Parathyroid adenoma (tissue), 2 donors: ENCODE data around the gene PPIL6.

Experiments
- H2AFZ ChIP-seq: fragments of 300-600 bp; sonication (generic); one replicate; pipeline ENCODE4 v1.7.0; 2017; ENCODE audit warnings: antibody characterized with exemption, mild to moderate bottlenecking
- H3K27ac ChIP-seq: fragments of 300-600 bp; sonication (generic); one replicate; pipeline ENCODE4 v1.7.0; 2017
- H3K27me3 ChIP-seq: fragments of 300-600 bp; sonication (generic); one replicate; pipeline ENCODE4 v1.7.0; 2017; ENCODE audit warnings: low read length; ENCODE audit not compliant: control insufficient read depth, insufficient read depth
- H3K36me3 ChIP-seq: fragments of 300-600 bp; sonication (generic); one replicate; pipeline ENCODE4 v1.7.0; 2017; ENCODE audit warnings: low read length; ENCODE audit not compliant: control insufficient read depth, insufficient read depth
- H3K4me1 ChIP-seq: fragments of 300-600 bp; sonication (generic); one replicate; pipeline ENCODE4 v1.7.0; 2017; ENCODE audit warnings: control low read depth
- H3K4me2 ChIP-seq: fragments of 300-600 bp; sonication (generic); one replicate; pipeline ENCODE4 v1.7.0; 2017; ENCODE audit warnings: low read length
- H3K4me3 ChIP-seq: fragments of 300-600 bp; sonication (generic); one replicate; pipeline ENCODE4 v1.7.0; 2017; ENCODE audit warnings: low read depth, low read length
- H3K79me2 ChIP-seq: fragments of 300-600 bp; sonication (generic); one replicate; pipeline ENCODE4 v1.7.0; 2017; ENCODE audit warnings: control low read depth
- H3K9ac ChIP-seq: fragments of 300-600 bp; sonication (generic); one replicate; pipeline ENCODE4 v1.7.0; 2017; ENCODE audit warnings: mild to moderate bottlenecking
- H3K9me3 ChIP-seq: fragments of 300-600 bp; sonication (generic); one replicate; pipeline ENCODE4 v1.7.0; 2017; ENCODE audit warnings: low read length; ENCODE audit not compliant: control insufficient read depth
- CTCF ChIP-seq: fragments of 300-600 bp; sonication (generic); IDR thresholded peaks from one replicate; pipeline ENCODE4 v1.7.0; 2017; ENCODE audit warnings: antibody characterized with exemption, mild to moderate bottlenecking
- donor health status: primary hyperparathyroidism.

The PPIL6 gene

DNA sequence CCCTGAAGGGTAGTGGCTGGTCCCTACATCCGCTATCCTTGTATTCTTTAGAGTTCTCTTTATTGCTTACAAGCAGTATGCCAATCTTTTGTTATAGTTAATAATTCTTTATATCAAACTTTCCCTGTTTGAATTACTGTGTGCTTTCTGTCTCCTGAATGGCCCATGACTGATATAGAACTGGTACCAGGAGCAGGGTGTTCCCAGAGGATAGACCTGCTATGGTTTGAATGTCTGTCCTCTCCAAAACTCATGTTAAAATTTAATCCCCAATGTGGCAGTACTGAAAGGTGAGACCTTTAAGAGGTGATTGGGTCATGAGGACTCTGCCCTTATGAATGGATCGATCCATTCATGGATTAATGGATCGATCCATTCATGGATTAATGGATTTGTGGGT, 84.2 kb downstream of the PPIL6 start:
- H3K9ac ChIP-seq = no peak overlapping the region
- H3K4me1 ChIP-seq = peaks cover 8% of the 10 kb centered on the region
- H3K27me3 ChIP-seq = no peaks in the 10 kb centered on the region
- no peak overlapping the region for H3K4me3 ChIP-seq
- no peaks in the 10 kb centered on the region for H3K36me3 ChIP-seq
- H3K4me2 ChIP-seq = no peak overlapping the region
- no peaks in the 10 kb centered on the region for H3K9me3 ChIP-seq
- no peak overlapping the region for H2AFZ ChIP-seq
- H3K79me2 ChIP-seq = peaks cover 7% of the 10 kb centered on the region
- TF ChIP-seq CTCF = no peak
- H3K27ac ChIP-seq = no peak overlapping the region

DNA sequence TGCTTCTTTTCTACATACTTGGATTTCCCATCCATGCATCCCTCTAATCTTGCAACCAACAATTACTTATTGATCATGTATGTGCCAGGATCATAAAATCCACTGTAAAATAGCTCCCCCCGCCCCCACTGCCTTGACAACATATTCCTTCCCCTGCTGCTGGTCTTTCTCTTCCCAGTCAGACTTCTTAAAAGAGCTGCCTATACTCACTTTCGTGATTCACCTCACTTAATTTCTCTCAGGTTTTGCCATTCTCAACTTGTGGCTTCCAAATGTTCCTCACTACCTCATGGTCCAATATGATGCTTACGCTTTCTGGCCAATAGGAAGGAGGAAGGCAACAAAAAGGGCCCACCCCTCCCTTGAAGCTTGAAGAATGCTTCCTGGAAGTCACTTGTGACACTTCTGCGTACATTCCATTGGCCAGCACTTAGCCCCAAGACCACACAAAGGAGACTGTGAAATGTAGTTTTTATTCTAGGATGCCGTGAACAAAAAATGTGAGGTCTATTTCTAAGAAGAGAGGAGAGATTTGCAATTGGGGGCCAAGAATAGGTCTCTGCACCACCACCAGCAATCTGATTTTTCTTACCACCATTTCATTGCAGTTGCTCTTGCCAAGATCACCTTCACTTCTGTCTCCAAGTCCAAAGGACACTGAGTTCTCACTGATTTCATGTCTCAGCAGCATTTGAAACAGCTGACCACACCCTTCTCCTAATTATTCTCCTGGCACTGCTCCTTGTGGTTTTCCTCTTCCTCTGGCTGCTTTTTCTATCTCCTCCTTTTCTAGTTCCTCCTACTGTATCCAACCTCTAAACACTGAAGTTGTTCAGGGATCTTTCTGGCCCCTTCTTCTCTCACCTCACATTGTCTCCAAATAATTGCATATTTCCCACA, 88.9 kb downstream of the PPIL6 start:
- H3K9ac ChIP-seq = no peak overlapping the region
- peaks cover 5% of the 10 kb centered on the region for H3K4me1 ChIP-seq
- H3K9me3 ChIP-seq = no peaks in the 10 kb centered on the region

DNA sequence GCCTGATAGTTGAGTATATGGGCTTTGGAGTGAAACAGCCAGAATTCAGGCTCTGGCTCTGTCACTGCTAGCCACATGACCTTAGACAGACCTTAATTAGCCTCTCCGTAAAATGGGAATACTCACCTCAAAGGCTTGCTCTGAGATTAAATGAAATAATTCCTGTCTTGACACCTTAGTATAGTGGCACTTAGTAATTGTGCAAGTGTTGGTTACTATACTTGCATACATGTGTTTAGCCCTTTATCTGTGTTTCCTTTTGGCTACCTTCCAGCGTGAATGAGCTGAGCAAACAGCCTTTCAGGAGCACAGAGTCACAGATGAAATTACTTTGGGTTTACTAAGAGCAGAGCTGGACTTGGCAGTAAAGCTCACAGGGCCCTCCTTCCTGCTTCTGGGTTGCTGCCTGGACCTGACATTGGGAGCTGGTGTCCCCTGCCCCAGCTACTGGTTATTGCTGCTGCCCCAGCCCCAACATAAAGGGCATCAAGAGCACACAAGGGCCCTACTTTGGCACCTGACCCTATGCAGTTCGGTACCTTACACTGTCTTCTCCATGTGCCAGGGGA, 90.9 kb downstream of the PPIL6 start:
- Histone ChIP-seq H3K79me2 (no peaks in the 10 kb centered on the region), H3K9me3 (no peaks in the 10 kb centered on the region), H3K9ac (no peak overlapping the region), H3K4me3 (no peak overlapping the region), H3K36me3 (no peaks in the 10 kb centered on the region), H2AFZ (no peak overlapping the region), H3K4me1 (peaks cover 5% of the 10 kb centered on the region), H3K27ac (no peak overlapping the region), H3K4me2 (no peak overlapping the region), H3K27me3 (no peaks in the 10 kb centered on the region)
- no peak for TF ChIP-seq CTCF

More for the DNA sequence above, 88.9 kb downstream of the PPIL6 start:
- no peaks in the 10 kb centered on the region for H3K36me3 ChIP-seq
- no peak overlapping the region for H3K27ac ChIP-seq
- no peak overlapping the region for H3K4me3 ChIP-seq
- no peak overlapping the region for H3K4me2 ChIP-seq
- no peak for TF ChIP-seq CTCF
- H3K27me3 ChIP-seq = no peaks in the 10 kb centered on the region
- H3K79me2 ChIP-seq = no peaks in the 10 kb centered on the region
- H2AFZ ChIP-seq = no peak overlapping the region

DNA sequence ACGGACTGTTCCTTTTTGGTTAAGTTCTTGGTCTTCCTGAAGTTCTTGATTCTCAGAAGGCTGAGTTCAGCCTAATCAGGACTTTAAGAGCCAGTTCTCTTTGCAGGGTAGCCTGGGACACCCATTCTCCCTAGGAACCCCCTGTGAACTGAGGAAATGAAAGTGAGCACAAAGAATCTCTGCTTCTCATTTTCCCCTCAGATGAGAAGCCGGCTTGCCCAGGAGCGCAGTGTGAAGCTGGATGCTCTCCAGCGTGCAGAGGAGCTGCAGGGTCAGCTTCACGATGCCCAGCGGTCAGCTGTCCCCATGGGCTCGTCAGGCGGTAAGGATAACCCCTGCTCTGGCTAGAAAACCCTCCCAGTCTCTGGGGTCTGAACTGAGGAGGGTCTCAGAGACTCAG, 92.2 kb downstream of the PPIL6 start:
- Histone ChIP-seq H2AFZ (no peak overlapping the region), H3K27ac (no peak overlapping the region), H3K36me3 (no peaks in the 10 kb centered on the region), H3K4me1 (peaks cover 5% of the 10 kb centered on the region), H3K27me3 (no peaks in the 10 kb centered on the region), H3K79me2 (no peaks in the 10 kb centered on the region), H3K4me2 (no peak overlapping the region), H3K9ac (no peak overlapping the region), H3K9me3 (no peaks in the 10 kb centered on the region), H3K4me3 (no peak overlapping the region)
- TF ChIP-seq CTCF = no peak
